B cell (primary cell): ENCODE results near the gene CMTM3. TPM values are rescaled to one million over a fixed set of nuclear protein-coding genes. Genes with fewer than 3 reads are reported as not detected.

Experiments
- ATAC-seq: fragments of 200-7000 bp; cut with Tn5 transposase; one replicate; pipeline ENCODE4 v1.10.0; 2021; ENCODE audit warnings: low read depth, mild to moderate bottlenecking, moderate number of reproducible peaks, moderate library complexity
- CTCF ChIA-PET: fragments of 350-600 bp; sonication (Branson Sonifier 250); formaldehyde crosslinking; loops from one replicate; lab custom pipeline; 2021; ENCODE audit warnings: antibody characterized with exemption, inconsistent platforms; lab: Charles Lee
- POLR2A ChIA-PET: fragments of 350-600 bp; sonication (Branson Sonifier 250); formaldehyde crosslinking; loops from one replicate; lab custom pipeline; 2021; ENCODE audit warnings: antibody characterized with exemption; lab: Charles Lee
- DNase-seq: peaks from one replicate; pipeline ENCODE4 v3.0.0; 2013
- H2AFZ ChIP-seq: 2 replicates; pipeline ENCODE4 v1.6.1; 2012; ENCODE audit warnings: mild to moderate bottlenecking, low read depth, low read length; ENCODE audit not compliant: insufficient read depth, poor library complexity, severe bottlenecking
- H3K27ac ChIP-seq, 2 donors: 1 replicate in 1 of 2; 2 replicates in 1 of 2; pipeline ENCODE4 v1.5.1; 2012 to 2013; ENCODE audit warnings: low read length in 2 of 2, mild to moderate bottlenecking in 2 of 2, moderate library complexity in 1 of 2
- H3K27me3 ChIP-seq, 4 experiments: fragments of 200-600 bp in 1 of 4; sonication (generic) in 1 of 4; replicated peaks in 1 of 4; 1 replicate in 2 of 4; 2 replicates in 2 of 4; pipeline versions ENCODE4 v1.6.1 to v1.7.0; 2013 to 2016; ENCODE audit warnings: low read length in 3 of 4, mild to moderate bottlenecking in 2 of 4, mixed read lengths in 1 of 4, moderate library complexity in 1 of 4; ENCODE audit not compliant: insufficient read depth in 4 of 4, control insufficient read depth in 3 of 4; ENCODE audit errors: control extremely low read depth in 1 of 4
- H3K36me3 ChIP-seq, 2 experiments: replicated peaks in 1 of 2; 1 replicate in 1 of 2; 2 replicates in 1 of 2; pipeline versions ENCODE4 v1.6.1 to v1.7.1; 2013; ENCODE audit warnings: low read length in 1 of 2; ENCODE audit not compliant: insufficient read depth in 2 of 2, control insufficient read depth in 1 of 2; ENCODE audit errors: control extremely low read depth in 1 of 2, extremely low read depth in 1 of 2
- H3K4me1 ChIP-seq, 2 donors: fragments of 200-600 bp in 1 of 2; sonication (generic) in 1 of 2; 1 replicate in 1 of 2; 2 replicates in 1 of 2; pipeline versions ENCODE4 v1.5.1 to v1.6.1; 2013 to 2017; ENCODE audit warnings: low read length in 2 of 2; ENCODE audit not compliant: control insufficient read depth in 2 of 2, insufficient read depth in 2 of 2
- H3K4me2 ChIP-seq: replicated peaks from 2 replicates; pipeline ENCODE3; 2012; ENCODE audit warnings: mild to moderate bottlenecking, low read depth, low read length; ENCODE audit not compliant: poor library complexity, severe bottlenecking
- H3K4me3 ChIP-seq, 5 experiments: fragments of 200-600 bp in 1 of 5; sonication (generic) in 1 of 5; 1 replicate in 3 of 5; 2 replicates in 2 of 5; pipeline versions ENCODE4 v1.5.1 to v1.7.0; 2011 to 2016; ENCODE audit warnings: low read length in 4 of 5, mild to moderate bottlenecking in 4 of 5, low read depth in 2 of 5, control low read depth in 1 of 5, moderate library complexity in 1 of 5; ENCODE audit not compliant: insufficient read depth in 1 of 5; ENCODE audit errors: control extremely low read depth in 1 of 5, extremely low read depth in 1 of 5
- H3K79me2 ChIP-seq: fragments of 200-600 bp; sonication (generic); one replicate; pipeline ENCODE4 v1.6.0; 2016; ENCODE audit warnings: low read length; ENCODE audit not compliant: control insufficient read depth, insufficient read depth
- H3K9ac ChIP-seq: fragments of 200-600 bp; sonication (generic); 2 replicates; pipeline ENCODE4 v1.6.1; 2017; ENCODE audit warnings: mild to moderate bottlenecking, low read length, moderate library complexity
- H3K9me3 ChIP-seq, 3 donors: one replicate each; pipeline versions ENCODE4 v1.6.1 to v1.7.1; 2013; ENCODE audit warnings: low read length in 2 of 3; ENCODE audit not compliant: control insufficient read depth in 2 of 3, insufficient read depth in 1 of 3; ENCODE audit errors: control extremely low read depth in 1 of 3
- H4K20me1 ChIP-seq: 2 replicates; pipeline ENCODE4 v1.6.0; 2012; ENCODE audit warnings: mild to moderate bottlenecking, low read length; ENCODE audit not compliant: insufficient read depth, control insufficient read depth, poor library complexity, severe bottlenecking
- H3K27ac Mint-ChIP-seq: one replicate; pipeline ENCODE4 v1.8.0; 2021; ENCODE audit warnings: mixed read lengths
- H3K27me3 Mint-ChIP-seq: one replicate; pipeline ENCODE4 v1.8.0; 2021; ENCODE audit warnings: mixed read lengths
- H3K4me1 Mint-ChIP-seq: one replicate; pipeline ENCODE4 v1.8.0; 2021; ENCODE audit warnings: mixed read lengths
- H3K4me3 Mint-ChIP-seq: one replicate; pipeline ENCODE4 v1.8.0; 2021; ENCODE audit warnings: mixed read lengths
- H3K9me3 Mint-ChIP-seq: one replicate; pipeline ENCODE4 v1.8.0; 2022; ENCODE audit warnings: mixed read lengths; ENCODE audit not compliant: insufficient read depth
- CTCF ChIP-seq: fragments of 200-600 bp; IDR thresholded peaks from one replicate; pipeline ENCODE4 v1.8.0; 2022; ENCODE audit warnings: antibody characterized with exemption, mild to moderate bottlenecking
- EZH2 ChIP-seq: IDR thresholded peaks from 2 replicates; pipeline ENCODE4 v1.6.1; 2012; ENCODE audit warnings: borderline replicate concordance, low read depth, mild to moderate bottlenecking, moderate library complexity, low read length; ENCODE audit not compliant: insufficient read depth, poor library complexity, severe bottlenecking
- WGBS: methylation state at CpG from one replicate; pipeline ENCODE4 v1.1.5; 2013; ENCODE audit warnings: missing lambda C conversion rate; ENCODE audit not compliant: insufficient coverage; 5-methylcytosine and 5-hydroxymethylcytosine counted together
- intact Hi-C: fragments of 100-400 bp; cut with micrococcal nuclease; formaldehyde crosslinking; loops from one replicate; pipeline ENCODE4 v1.10.0; 2022
- polyA plus RNA-seq: library from polyadenylated mRNA; depleted of rRNA; stranded (reverse); fragments of >200 nt; gene quantifications from 2 replicates; pipeline ENCODE4 v1.2.3, GENCODE V29; 2012
- total RNA-seq, 2 donors: library from RNA; stranded (reverse); fragments of 120-200 nt in 1 of 2; gene quantifications; 1 replicate in 1 of 2; 2 replicates in 1 of 2; pipeline versions ENCODE4 v1.2.3 to v1.2.4, GENCODE V29; 2013 to 2022

Gene CMTM3
- total and polyA plus RNA-seq, 2 donors (not counting 1 experiment from before 2014, with no cell fraction given) = 7.5 to 8.7 TPM

GRCh38 chr16:66639091-66639885, 34.8 kb downstream of the CMTM3 start:
- Histone ChIP-seq H3K27ac (no peak overlapping the region), H3K27me3 (peaks cover 0 to 10% (median 1%) of the 10 kb centered on the region in 4 experiments), H3K79me2 (no peaks in the 10 kb centered on the region), H3K9me3 (no peaks in the 10 kb centered on the region), H3K4me3 (no peak overlapping the region), H3K36me3 (no peaks in the 10 kb centered on the region), H2AFZ (no peak overlapping the region), H3K4me1 (no peaks in the 10 kb centered on the region), H4K20me1 (no peaks in the 10 kb centered on the region), H3K4me2 (no peak overlapping the region), H3K9ac (no peak overlapping the region)
- CTCF ChIA-PET = interaction anchor here (2.8 kb wide), 1 partner anchor 12 kb away, joined by 11 read pairs; no protein-coding TSS in a partner anchor
- TF ChIP-seq CTCF = no peak
- TF ChIP-seq EZH2 = no peak
- 93% methylated on average over 5 of the region's 6 CpGs for WGBS
- POLR2A ChIA-PET = no interaction called here
- intact Hi-C loops = no loop called here
- ATAC-seq = no peak
- Mint-ChIP-seq H3K4me3 (no peak overlapping the region), H3K4me1 (no peaks in the 10 kb centered on the region), H3K9me3 (no peaks in the 10 kb centered on the region), H3K27me3 (peaks cover 30% of the 10 kb centered on the region), H3K27ac (no peak overlapping the region)
- no peak for DNase-seq

GRCh38 chr16:66640724-66641314, 36.3 kb downstream of the CMTM3 start:
- H3K27me3 ChIP-seq = peaks cover 0 to 14% (median 1%) of the 10 kb centered on the region in 4 experiments
- H3K4me2 ChIP-seq = no peak overlapping the region
- ChIA-PET CTCF (interaction anchor here (0.9 to 2.8 kb wide), 2 partner anchors 10 kb away, joined by 3 to 11 read pairs; no protein-coding TSS in a partner anchor), POLR2A (interaction anchor here (0.6 kb wide), 1 partner anchor 293 kb away, joined by 3 read pairs; no protein-coding TSS in a partner anchor)
- H3K79me2 ChIP-seq = no peaks in the 10 kb centered on the region
- no peaks in the 10 kb centered on the region for H3K9me3 Mint-ChIP-seq
- no peak overlapping the region for H3K4me3 Mint-ChIP-seq
- H3K27me3 Mint-ChIP-seq = peaks cover 30% of the 10 kb centered on the region
- ATAC-seq (no peak), DNase-seq (no peak)
- H3K4me1 ChIP-seq = no peaks in the 10 kb centered on the region
- no peaks in the 10 kb centered on the region for H4K20me1 ChIP-seq
- intact Hi-C loops = no loop called here
- no peaks in the 10 kb centered on the region for H3K36me3 ChIP-seq
- WGBS = 100% methylated on average over 1 of the region's 3 CpGs
- no peaks in the 10 kb centered on the region for H3K9me3 ChIP-seq
- H2AFZ ChIP-seq = no peak overlapping the region
- no peak overlapping the region for H3K9ac ChIP-seq
- TF ChIP-seq CTCF = no peak
- no peak for TF ChIP-seq EZH2
- H3K27ac Mint-ChIP-seq = no peak overlapping the region
- H3K27ac ChIP-seq = no peak overlapping the region
- no peaks in the 10 kb centered on the region for H3K4me1 Mint-ChIP-seq
- no peak overlapping the region for H3K4me3 ChIP-seq
